ENCODE measurements around the gene SIGLEC1.

DNA sequence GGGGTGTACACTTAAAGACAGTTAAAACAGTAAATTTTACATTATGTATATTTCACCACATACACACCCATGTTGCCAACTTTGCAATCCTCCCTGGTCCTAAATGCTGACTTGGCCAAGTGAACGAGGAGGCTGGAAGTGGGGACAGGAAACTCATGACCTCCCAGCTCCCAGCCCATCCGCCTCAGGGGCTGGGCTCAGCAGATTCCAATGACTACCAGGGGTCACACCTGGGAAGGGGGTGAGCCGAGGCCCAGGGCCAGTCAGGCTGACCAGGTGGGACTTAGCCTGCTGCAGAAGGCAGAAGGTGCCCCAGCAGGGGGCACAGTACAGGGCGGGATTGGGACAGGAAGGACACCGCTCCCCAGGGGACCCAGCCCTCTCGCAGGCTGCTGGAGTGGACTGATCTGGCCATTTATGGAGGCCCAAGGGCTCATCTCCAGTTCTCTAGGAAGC, 2.4 kb downstream of the SIGLEC1 start:
- TF ChIP-seq, protein P1, sequence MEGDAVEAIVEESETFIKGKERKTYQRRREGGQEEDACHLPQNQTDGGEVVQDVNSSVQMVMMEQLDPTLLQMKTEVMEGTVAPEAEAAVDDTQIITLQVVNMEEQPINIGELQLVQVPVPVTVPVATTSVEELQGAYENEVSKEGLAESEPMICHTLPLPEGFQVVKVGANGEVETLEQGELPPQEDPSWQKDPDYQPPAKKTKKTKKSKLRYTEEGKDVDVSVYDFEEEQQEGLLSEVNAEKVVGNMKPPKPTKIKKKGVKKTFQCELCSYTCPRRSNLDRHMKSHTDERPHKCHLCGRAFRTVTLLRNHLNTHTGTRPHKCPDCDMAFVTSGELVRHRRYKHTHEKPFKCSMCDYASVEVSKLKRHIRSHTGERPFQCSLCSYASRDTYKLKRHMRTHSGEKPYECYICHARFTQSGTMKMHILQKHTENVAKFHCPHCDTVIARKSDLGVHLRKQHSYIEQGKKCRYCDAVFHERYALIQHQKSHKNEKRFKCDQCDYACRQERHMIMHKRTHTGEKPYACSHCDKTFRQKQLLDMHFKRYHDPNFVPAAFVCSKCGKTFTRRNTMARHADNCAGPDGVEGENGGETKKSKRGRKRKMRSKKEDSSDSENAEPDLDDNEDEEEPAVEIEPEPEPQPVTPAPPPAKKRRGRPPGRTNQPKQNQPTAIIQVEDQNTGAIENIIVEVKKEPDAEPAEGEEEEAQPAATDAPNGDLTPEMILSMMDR (IDR thresholded peaks at IDR 0.05): no peak
- TF ChIP-seq EZH2 (IDR thresholded peaks at IDR 0.05; ENCODE audit: borderline replicate concordance, insufficient read depth, low read depth, low read length, poor library complexity, severe bottlenecking): no peak

Data from B cell (primary cell).